K562 (cell line): ENCODE results near the gene SHISAL1. TPM values are rescaled to one million over a fixed set of nuclear protein-coding genes. Genes with fewer than 3 reads are reported as not detected.

Experiments
- ATAC-seq: fragments of 200-7000 bp; cut with Tn5 transposase; 3 replicates; pipeline ENCODE4 v1.9.1; 2020; ENCODE audit warnings: moderate library complexity
- BruUV-seq: library from RNA; stranded (reverse); fragments of 400-500 nt; replicated peaks from 2 replicates; lab custom pipeline; 2021; lab: Mats Ljungman, UMichigan
- CTCF ChIA-PET: fragments of 300-600 bp; formaldehyde crosslinking; extraction: SDS; loops from one replicate; lab custom pipeline; 2021; ENCODE audit warnings: low intra/inter-chr PET ratio; lab: Yijun Ruan, JAX
- POLR2A ChIA-PET: fragments of 300-600, 350-650 bp; sonication (Branson Sonifier 250); formaldehyde crosslinking; extraction: SDS; loops from one replicate; lab custom pipeline; 2021; ENCODE audit warnings: antibody characterized with exemption, inconsistent platforms; lab: Yijun Ruan, JAX
- DNase-seq, 4 experiments: peaks; one replicate each; pipeline versions ENCODE4 v3.0.0 to v3.0.0-alpha.2; 2011 to 2018; ENCODE audit warnings: low spot score in 3 of 4, mixed read lengths in 3 of 4; ENCODE audit errors: extremely low read depth in 1 of 4
- FAIRE-seq: peaks from 2 replicates; lab custom pipeline; 2011; peaks lifted over from hg19 to GRCh38; lab: Jason Lieb, UNC
- H2AFZ ChIP-seq: 2 replicates; pipeline ENCODE4 v1.6.0; 2011; ENCODE audit warnings: low read depth, low read length, control low read depth, inconsistent platforms
- H3K27ac ChIP-seq: fragments of 200-600 bp; 3 replicates; pipeline ENCODE4 v1.8.0; 2011; ENCODE audit warnings: low read depth, mild to moderate bottlenecking, control low read depth, inconsistent platforms, low read length, moderate library complexity, mixed read lengths; ENCODE audit errors: extremely low read depth
- H3K27me3 ChIP-seq, 2 experiments: fragments of 300-600 bp in 1 of 2; 2 replicates in 1 of 2; 3 replicates in 1 of 2; pipeline versions ENCODE4 v1.6.0 to v1.8.0; 2011; ENCODE audit warnings: inconsistent platforms in 2 of 2, low read length in 2 of 2, mild to moderate bottlenecking in 1 of 2, mixed read lengths in 1 of 2, moderate library complexity in 1 of 2; ENCODE audit not compliant: control insufficient read depth in 2 of 2, insufficient read depth in 2 of 2
- H3K36me3 ChIP-seq: fragments of 300-600 bp; 3 replicates; pipeline ENCODE4 v1.8.0; 2011; ENCODE audit warnings: mild to moderate bottlenecking, low read length, inconsistent platforms; ENCODE audit not compliant: control insufficient read depth, insufficient read depth
- H3K4me1 ChIP-seq, 2 experiments: fragments of 200-600 bp in 1 of 2; replicated peaks in 1 of 2; 2 replicates in 1 of 2; 3 replicates in 1 of 2; pipeline versions ENCODE4 v1.5.1 to v1.8.0; 2011; ENCODE audit warnings: inconsistent platforms in 2 of 2, low read length in 2 of 2, mild to moderate bottlenecking in 1 of 2, mixed read lengths in 1 of 2, moderate library complexity in 1 of 2; ENCODE audit not compliant: control insufficient read depth in 2 of 2, insufficient read depth in 2 of 2
- H3K4me2 ChIP-seq: 2 replicates; pipeline ENCODE4 v1.6.1; 2011; ENCODE audit warnings: low read length, control low read depth, inconsistent platforms, mixed read lengths; ENCODE audit not compliant: insufficient read depth
- H3K4me3 ChIP-seq: fragments of 200-600 bp; sonication (generic), shearing (Covaris generic); 2 replicates; pipeline ENCODE4 v1.5.1; 2016; ENCODE audit warnings: control low read depth, inconsistent platforms
- H3K79me2 ChIP-seq: fragments of 200-600 bp; 3 replicates; pipeline ENCODE4 v1.8.0; 2011; ENCODE audit warnings: low read length, inconsistent platforms; ENCODE audit not compliant: control insufficient read depth, insufficient read depth
- H3K9ac ChIP-seq, 2 experiments: 2 replicates each; pipeline versions ENCODE4 v1.6.0 to v1.6.1; 2011; ENCODE audit warnings: low read depth in 2 of 2, low read length in 2 of 2, control low read depth in 1 of 2, inconsistent platforms in 1 of 2, mild to moderate bottlenecking in 1 of 2, mixed read lengths in 1 of 2; ENCODE audit not compliant: insufficient read depth in 1 of 2
- H3K9me1 ChIP-seq: one replicate; pipeline ENCODE4 v1.6.0; 2011; ENCODE audit warnings: inconsistent platforms, mild to moderate bottlenecking, low read length, moderate library complexity; ENCODE audit not compliant: control insufficient read depth, insufficient read depth
- H3K9me3 ChIP-seq: replicated peaks from 2 replicates; pipeline ENCODE4 v1.5.1; 2011; ENCODE audit warnings: low read depth, low read length, inconsistent platforms; ENCODE audit not compliant: control insufficient read depth, insufficient read depth
- H4K20me1 ChIP-seq: replicated peaks from 2 replicates; pipeline ENCODE4 v1.6.1; 2011; ENCODE audit warnings: low read length, inconsistent platforms, mixed read lengths; ENCODE audit not compliant: control insufficient read depth, insufficient read depth
- ARID3A ChIP-seq: IDR thresholded peaks from 2 replicates; pipeline ENCODE4 v1.6.1; 2012; ENCODE audit warnings: low read depth, low read length, improper control_type of control experiment, borderline replicate concordance
- ATF3 ChIP-seq, 2 experiments: fragments of 450-650 bp in 1 of 2; sonication (generic) in 1 of 2; formaldehyde crosslinking in 1 of 2; IDR thresholded peaks in 1 of 2; conservative IDR thresholded peaks in 1 of 2; 2 replicates each; pipeline versions ENCODE4 v1.6.1 to v1.8.1; 2016 to 2023; ENCODE audit warnings: mild to moderate bottlenecking in 2 of 2, moderate library complexity in 2 of 2, inconsistent platforms in 1 of 2, missing genetic modification reagents in 1 of 2
- CLOCK ChIP-seq: fragments of 250-450 bp; sonication (Bioruptor Pico); IDR thresholded peaks from 2 replicates; pipeline ENCODE4 v1.4.0; 2020; ENCODE audit warnings: mild to moderate bottlenecking, moderate library complexity, borderline replicate concordance
- NCOR1 ChIP-seq: fragments of 450-650 bp; IDR thresholded peaks from 2 replicates; pipeline ENCODE4 v1.6.1; 2016; ENCODE audit warnings: mild to moderate bottlenecking, moderate library complexity
- RBM25 ChIP-seq: fragments of 200-400 bp; formaldehyde crosslinking; IDR thresholded peaks from 2 replicates; pipeline ENCODE4 v1.6.1; 2018; ENCODE audit warnings: low read length, low read depth, moderate library complexity; ENCODE audit not compliant: severe bottlenecking
- SIN3B ChIP-seq: fragments of 450-650 bp; IDR thresholded peaks from 2 replicates; pipeline ENCODE4 v1.6.1; 2017; ENCODE audit warnings: low read depth, mild to moderate bottlenecking, moderate library complexity
- ZNF347 ChIP-seq: fragments of 450-650 bp; formaldehyde crosslinking; IDR thresholded peaks from 2 replicates; pipeline ENCODE4 v1.4.0; 2020; ENCODE audit warnings: low read depth, mild to moderate bottlenecking, moderate library complexity
- WGBS: fragments of 100-300 bp; shearing (Covaris generic); methylation state at CpG from one replicate; pipeline ENCODE4 v1.1.6; 2016; ENCODE audit warnings: low coverage, mixed read lengths; ENCODE audit not compliant: insufficient coverage; ENCODE audit errors: missing lambda C conversion rate; 5-methylcytosine and 5-hydroxymethylcytosine counted together
- in situ Hi-C: fragments of 300-500 bp; cut with MboI; formaldehyde crosslinking; loops from 4 replicates; pipeline ENCODE4 v1.15.0; 2018; ENCODE audit warnings: inconsistent platforms, mixed read lengths
- intact Hi-C: fragments of 100-400 bp; cut with micrococcal nuclease; formaldehyde crosslinking; loops from 2 replicates; pipeline ENCODE4 v1.14.2; 2022
- polyA plus RNA-seq, 8 experiments: library from polyadenylated mRNA; depleted of rRNA in 4 of 8; stranded (reverse) in 5 of 8; unstranded in 3 of 8; fragments of >200 nt; fragmentation: Nextera tagmentation in 2 of 8; fragmentation: Illumina TruSeq in 1 of 8; extraction: Ambion mirVana in 2 of 8; extraction: Trizol in 1 of 8; gene quantifications; 2 replicates each; pipeline versions ENCODE4 v1.2.1 to v1.2.3, GENCODE V29; 2011 to 2014; ENCODE audit warnings: inconsistent platforms in 1 of 8, missing spikeins in 1 of 8
- total RNA-seq, 7 experiments: library from RNA; depleted of rRNA in 6 of 7; stranded (reverse); fragments of >200 nt in 6 of 7; fragmentation: Illumina TruSeq in 2 of 7; extraction: Trizol in 2 of 7; gene quantifications; 2 replicates each; pipeline versions ENCODE4 v1.2.1 to v1.2.3, GENCODE V29; 2011 to 2021; ENCODE audit warnings: low replicate concordance in 1 of 7

SHISAL1 gene
- total and polyA plus RNA-seq, 9 of the 15 experiments (the other 6 are each of a cell fraction or from before 2014, with no cell fraction given), result not detected

- no peaks in the 10 kb centered on the region for H3K79me2 ChIP-seq
- in situ Hi-C loops (no loop called here), intact Hi-C loops (no loop called here)
- H3K9ac ChIP-seq, result no peak overlapping the region
- 0 out of 2 replicates have a peak, but pooled peaks cover 4% of the 10 kb centered on the region for H4K20me1 ChIP-seq
- ATAC-seq (no peak), FAIRE-seq (no peak), DNase-seq (no peak)
- no peaks in the 10 kb centered on the region for H3K9me3 ChIP-seq
- H2AFZ ChIP-seq, result no peak overlapping the region
- peaks cover 0 to 23% of the 10 kb centered on the region in 2 experiments; a peak in 2 of 5 replicates for H3K27me3 ChIP-seq
- no peak for TF ChIP-seq ATF3 (IDR thresholded peaks at IDR 0.05)
- TF ChIP-seq ATF3 (CRISPR knock-in tag; conservative IDR thresholded peaks at IDR 0.05), result no peak
- no peak for TF ChIP-seq RBM25
- no peak for TF ChIP-seq SIN3B
- no peak for TF ChIP-seq CLOCK (CRISPR knock-in tag)
- no peak for TF ChIP-seq ZNF347 (CRISPR knock-in tag)
- TF ChIP-seq NCOR1, result no peak
- TF ChIP-seq ARID3A, result no peak
- ChIA-PET CTCF (no interaction called here), POLR2A (interaction anchor here (0.6 kb wide), 1 partner anchor 31 kb away, joined by 3 read pairs; no protein-coding TSS in a partner anchor)
- no peaks in the 10 kb centered on the region for H3K36me3 ChIP-seq
- no peaks in the 10 kb centered on the region; a peak in 1 of 5 replicates for H3K4me1 ChIP-seq
- H3K9me1 ChIP-seq, result no peaks in the 10 kb centered on the region
- no peak overlapping the region for H3K27ac ChIP-seq
- BruUV-seq, result no TSS peak
- no peak overlapping the region for H3K4me2 ChIP-seq
- WGBS, result 0% methylated on average over 5 of the region's 9 CpGs
- no peak overlapping the region for H3K4me3 ChIP-seq
Observed at GRCh38 chr22:44319685-44320084, 6.9 kb upstream of the SHISAL1 start.
